ENCODE data around the gene HYDIN. TPM values are rescaled to one million over a fixed set of nuclear protein-coding genes. Genes with fewer than 3 reads are reported as not detected.

The HYDIN gene
- total RNA-seq, 4 donors from 2014 or later = 0.16 to 2.0 (median 1.4) TPM; not detected in 1

GRCh38 chr16:71216714-71217113, 13.8 kb downstream of the HYDIN start:
- Histone ChIP-seq H3K4me3 (no peak overlapping the region), H3K9me3 (peaks cover 0 to 5% of the 10 kb centered on the region in 2 donors), H3K4me1 (no peaks in the 10 kb centered on the region), H3K27ac (no peak overlapping the region), H3K27me3 (no peaks in the 10 kb centered on the region), H3K36me3 (no peaks in the 10 kb centered on the region)
- TF ChIP-seq POLR2A (IDR thresholded peaks at IDR 0.05) (no peak), POLR2AphosphoS5 (IDR thresholded peaks at IDR 0.05) (no peak), EP300 (IDR thresholded peaks at IDR 0.05; ENCODE audit: low read depth) (no peak), CTCF (IDR thresholded peaks at IDR 0.05) (no peak)
- intact Hi-C loops (cut with DNase I; ENCODE audit: low total_unique reads) (no loop called here), in situ Hi-C loops (cut with MboI; ENCODE audit: low pct_ligation_motif_present in 1 of 4, low pct_unique_long_range_greater_than_20kb in 1 of 4, low sequenced_read_pairs in 3 of 4) (loop anchor here in 2 of 4 donors (10.0 to 25.0 kb wide), 2 partner anchors 96 to 98 kb away; no protein-coding TSS in a partner anchor)
- WGBS, 2 donors (ENCODE audit: low coverage in 1 of 2) = 92 to 98% methylated on average over 3 of the region's 3 CpGs
- DNase-seq = no peak

GRCh38 chr16:71214746-71215381, 15.7 kb downstream of the HYDIN start:
- H3K4me1 ChIP-seq = no peaks in the 10 kb centered on the region
- no peak for TF ChIP-seq POLR2AphosphoS5 (IDR thresholded peaks at IDR 0.05)
- peak in 2 of 5 experiments; percentile 5 to 16 for TF ChIP-seq CTCF (IDR thresholded peaks at IDR 0.05)
- H3K36me3 ChIP-seq = no peaks in the 10 kb centered on the region
- no peak for DNase-seq
- intact Hi-C loops (cut with DNase I; ENCODE audit: low total_unique reads) = no loop called here
- no peaks in the 10 kb centered on the region for H3K9me3 ChIP-seq
- 30 to 40% methylated on average over 1 of the region's 1 CpG for WGBS, 2 donors (ENCODE audit: low coverage in 1 of 2)
- in situ Hi-C loops (cut with MboI; ENCODE audit: low pct_ligation_motif_present in 1 of 4, low pct_unique_long_range_greater_than_20kb in 1 of 4, low sequenced_read_pairs in 3 of 4) = loop anchor here in 2 of 4 donors (10.0 to 25.0 kb wide), 2 partner anchors 97 to 100 kb away; no protein-coding TSS in a partner anchor
- no peak overlapping the region for H3K27ac ChIP-seq
- H3K4me3 ChIP-seq = no peak overlapping the region
- H3K27me3 ChIP-seq = no peaks in the 10 kb centered on the region

GRCh38 chr16:71205482-71206131, 24.9 kb downstream of the HYDIN start:
- H3K36me3 ChIP-seq = no peaks in the 10 kb centered on the region
- in situ Hi-C loops (cut with MboI; ENCODE audit: low pct_ligation_motif_present in 1 of 4, low pct_unique_long_range_greater_than_20kb in 1 of 4, low sequenced_read_pairs in 3 of 4) = loop anchor here in 1 of 4 donors (25.0 kb wide), 1 partner anchor 107 kb away; no protein-coding TSS in a partner anchor
- H3K27ac ChIP-seq = no peak overlapping the region
- H3K4me1 ChIP-seq = no peaks in the 10 kb centered on the region
- DNase-seq = no peak
- 58% methylated on average over 3 of the region's 3 CpGs; no CpG with 5 or more reads in 1 of the 2 donors for WGBS, 2 donors (ENCODE audit: low coverage in 1 of 2)
- intact Hi-C loops (cut with DNase I; ENCODE audit: low total_unique reads) = no loop called here
- no peak for TF ChIP-seq POLR2A (IDR thresholded peaks at IDR 0.05)
- no peak for TF ChIP-seq EP300 (IDR thresholded peaks at IDR 0.05; ENCODE audit: low read depth)
- no peak for TF ChIP-seq CTCF (IDR thresholded peaks at IDR 0.05)
- no peak for TF ChIP-seq POLR2AphosphoS5 (IDR thresholded peaks at IDR 0.05)
- peaks cover 4% of the 10 kb centered on the region for H3K27me3 ChIP-seq
- peaks cover 6 to 9% of the 10 kb centered on the region in 2 donors for H3K9me3 ChIP-seq
- no peak overlapping the region for H3K4me3 ChIP-seq

- Histone ChIP-seq H3K36me3 (no peaks in the 10 kb centered on the region), H3K27me3 (peaks cover 4% of the 10 kb centered on the region), H3K4me1 (no peaks in the 10 kb centered on the region), H3K4me3 (no peak overlapping the region), H3K9me3 (peaks cover 9% of the 10 kb centered on the region in 2 donors), H3K27ac (no peak overlapping the region)
- in situ Hi-C loops (cut with MboI; ENCODE audit: low pct_ligation_motif_present in 1 of 4, low pct_unique_long_range_greater_than_20kb in 1 of 4, low sequenced_read_pairs in 3 of 4) (loop anchor here in 1 of 4 donors (25.0 kb wide), 1 partner anchor 109 kb away; no protein-coding TSS in a partner anchor), intact Hi-C loops (cut with DNase I; ENCODE audit: low total_unique reads) (no loop called here)
- no peak for TF ChIP-seq EP300 (IDR thresholded peaks at IDR 0.05; ENCODE audit: low read depth)
- no peak for TF ChIP-seq CTCF (IDR thresholded peaks at IDR 0.05)
- TF ChIP-seq POLR2A (IDR thresholded peaks at IDR 0.05) = no peak
- no peak for TF ChIP-seq POLR2AphosphoS5 (IDR thresholded peaks at IDR 0.05)
- WGBS, 2 donors (ENCODE audit: low coverage in 1 of 2) = 67 to 73% methylated on average over 2 of the region's 2 CpGs
- DNase-seq = no peak
Observed at GRCh38 chr16:71203631-71204030, 26.9 kb downstream of the HYDIN start.
